Gastrocnemius medialis (tissue), 4 donors: ENCODE results near the gene RETREG3. TPM values are rescaled to one million over a fixed set of nuclear protein-coding genes. Genes with fewer than 3 reads are reported as not detected.
"Not testable (repeated sequence)": the region's sequence is repeated elsewhere in the genome, so short reads cannot be mapped to it uniquely, and the experiment has no call there.

Experiments
- ATAC-seq, 2 donors: fragments of 150-250 bp; one replicate each; pipeline ENCODE4 v1.9.1; 2016
- DNase-seq, 2 donors: peaks; one replicate each; pipeline ENCODE4 v3.0.0-alpha.2; 2019
- H3K27ac ChIP-seq, 4 donors: fragments of 200-600 bp; sonication (generic); 1 replicate in 1 of 4; 2 replicates in 3 of 4; pipeline ENCODE4 v1.5.1; 2016 to 2018; ENCODE audit warnings: mild to moderate bottlenecking in 2 of 4, moderate library complexity in 1 of 4
- H3K27me3 ChIP-seq, 3 donors: fragments of 200-600 bp; sonication (generic) in 2 of 3; 1 replicate in 1 of 3; 2 replicates in 2 of 3; pipeline versions ENCODE4 v1.5.1 to v1.6.0; 2016 to 2019; ENCODE audit warnings: mild to moderate bottlenecking in 1 of 3, moderate library complexity in 1 of 3
- H3K36me3 ChIP-seq, 2 donors: fragments of 200-600 bp; sonication (generic) in 1 of 2; one replicate each; pipeline ENCODE4 v1.5.1; 2017 to 2018
- H3K4me1 ChIP-seq, 2 donors: fragments of 200-600 bp; sonication (generic) in 1 of 2; one replicate each; pipeline ENCODE4 v1.5.1; 2016 to 2017; ENCODE audit warnings: mild to moderate bottlenecking in 2 of 2
- H3K4me3 ChIP-seq, 4 donors: fragments of 200-600 bp; sonication (generic) in 3 of 4; 1 replicate in 1 of 4; 2 replicates in 3 of 4; pipeline ENCODE4 v1.5.1; 2016 to 2019; ENCODE audit warnings: mild to moderate bottlenecking in 2 of 4
- H3K9me3 ChIP-seq, 3 donors: fragments of 200-600 bp; sonication (generic) in 2 of 3; 1 replicate in 1 of 3; 2 replicates in 2 of 3; pipeline ENCODE4 v1.5.1; 2016 to 2019
- CTCF ChIP-seq, 5 experiments: fragments of 450-650 bp in 3 of 5; fragments of 200-600 bp in 2 of 5; sonication (generic) in 2 of 5; IDR thresholded peaks in 4 of 5; conservative IDR thresholded peaks in 1 of 5; 1 replicate in 4 of 5; 2 replicates in 1 of 5; pipeline ENCODE4 v1.5.1; 2016 to 2019; ENCODE audit warnings: antibody characterized with exemption in 5 of 5, mild to moderate bottlenecking in 3 of 5, moderate library complexity in 3 of 5
- POLR2A ChIP-seq, 2 donors: fragments of 450-650 bp; IDR thresholded peaks; one replicate each; pipeline ENCODE4 v1.6.1; 2017; ENCODE audit warnings: antibody characterized with exemption in 2 of 2, mild to moderate bottlenecking in 2 of 2, moderate library complexity in 2 of 2
- in situ Hi-C, 4 donors: fragments of 200-750 bp; cut with MboI; loops; one replicate each; pipeline versions ENCODE4 v1.15.0 to v1.8.0; 2017; ENCODE audit warnings: low sequenced_read_pairs in 4 of 4
- intact Hi-C: fragments of 100-400 bp; cut with DNase I; formaldehyde crosslinking; loops from one replicate; pipeline ENCODE4 v1.15.1; 2023; ENCODE audit warnings: low total_unique reads
- total RNA-seq, 4 donors: library from RNA; depleted of rRNA; stranded (reverse); fragments of >200 nt; gene quantifications; one replicate each; pipeline versions ENCODE4 v1.1.0 to v1.2.3, GENCODE V29; 2016

RETREG3 gene
- total RNA-seq, 4 donors from 2014 or later: 50.7 to 65.5 (median 60.5) TPM

- no peak overlapping the region for H3K4me3 ChIP-seq
- H3K27ac ChIP-seq: no peak overlapping the region
- no peaks in the 10 kb centered on the region for H3K27me3 ChIP-seq
- ATAC-seq: no peak
- DNase-seq: no peak
- TF ChIP-seq POLR2A (IDR thresholded peaks at IDR 0.05) (no peak), CTCF (IDR thresholded peaks at IDR 0.05 in 4 of 5, conservative IDR thresholded peaks at IDR 0.05 in 1 of 5) (no peak)
- no peaks in the 10 kb centered on the region for H3K9me3 ChIP-seq
- intact Hi-C loops (no loop called here), in situ Hi-C loops (no loop called here)
- no peaks in the 10 kb centered on the region for H3K36me3 ChIP-seq
- peaks cover 26 to 29% of the 10 kb centered on the region in 2 donors for H3K4me1 ChIP-seq
These were observed 50.1 kb downstream of the RETREG3 start for GRCh38 chr17:42559075-42559474.

GRCh38 chr17:42555961-42556617 is 53.1 kb downstream of the RETREG3 start:
- intact Hi-C loops: loop anchor here (2.0 kb wide), 1 partner anchor 19 kb away; the partner anchor contains the start of gene NAGLU
- in situ Hi-C loops, H3K27me3 ChIP-seq, ATAC-seq, H3K4me3 ChIP-seq, DNase-seq, H3K9me3 ChIP-seq, H3K36me3 ChIP-seq: not testable (repeated sequence)
- Histone ChIP-seq H3K27ac (peak overlapping the region in 1 of 4 donors; percentile 91), H3K4me1 (peaks cover 13 to 18% of the 10 kb centered on the region in 2 donors)

- no peak for ATAC-seq
- in situ Hi-C loops: no loop called here
These were observed 54.0 kb downstream of the RETREG3 start for GRCh38 chr17:42555122-42555622.

GRCh38 chr17:42554250-42555121 is 54.7 kb downstream of the RETREG3 start:
- H3K4me1 ChIP-seq: peaks cover 13 to 18% of the 10 kb centered on the region in 2 donors
- intact Hi-C loops (loop anchor here (2.0 kb wide), 1 partner anchor 18 kb away; the partner anchor contains the start of gene NAGLU), in situ Hi-C loops (no loop called here)
- H3K27ac ChIP-seq: peak overlapping the region; percentile 87 to 91 (median 90)
- no peaks in the 10 kb centered on the region for H3K36me3 ChIP-seq
- peak; percentile 72 for TF ChIP-seq POLR2A (IDR thresholded peaks at IDR 0.05)
- TF ChIP-seq CTCF (IDR thresholded peaks at IDR 0.05 in 4 of 5, conservative IDR thresholded peaks at IDR 0.05 in 1 of 5): no peak
- H3K27me3 ChIP-seq: no peaks in the 10 kb centered on the region
- no peaks in the 10 kb centered on the region for H3K9me3 ChIP-seq
- peak; percentile 76 to 78 for DNase-seq
- H3K4me3 ChIP-seq: peak overlapping the region; percentile 73 to 97 (median 94)
- peak; percentile 89 for ATAC-seq

More at GRCh38 chr17:42555122-42555622, 54.0 kb downstream of the RETREG3 start:
- no peak for DNase-seq
- intact Hi-C loops: loop anchor here (2.0 kb wide), 1 partner anchor 18 kb away; the partner anchor contains the start of gene NAGLU
- Histone ChIP-seq H3K27me3 (no peaks in the 10 kb centered on the region), H3K36me3 (no peaks in the 10 kb centered on the region), H3K9me3 (no peaks in the 10 kb centered on the region), H3K4me3 (peak overlapping the region; percentile 73 to 97 (median 94)), H3K4me1 (peaks cover 13 to 18% of the 10 kb centered on the region in 2 donors), H3K27ac (peak overlapping the region; percentile 87 to 91 (median 90))
- TF ChIP-seq CTCF (IDR thresholded peaks at IDR 0.05 in 4 of 5, conservative IDR thresholded peaks at IDR 0.05 in 1 of 5) (no peak), POLR2A (IDR thresholded peaks at IDR 0.05) (no peak)
